ENCODE data around the gene TEF. TPM values are rescaled to one million over a fixed set of nuclear protein-coding genes. Genes with fewer than 3 reads are reported as not detected.

The TEF gene
- total and polyA plus RNA-seq, 9 of the 15 experiments (the other 6 are each of a cell fraction or from before 2014, with no cell fraction given): 0.04 to 3.1 (median 1.2) TPM

DNA sequence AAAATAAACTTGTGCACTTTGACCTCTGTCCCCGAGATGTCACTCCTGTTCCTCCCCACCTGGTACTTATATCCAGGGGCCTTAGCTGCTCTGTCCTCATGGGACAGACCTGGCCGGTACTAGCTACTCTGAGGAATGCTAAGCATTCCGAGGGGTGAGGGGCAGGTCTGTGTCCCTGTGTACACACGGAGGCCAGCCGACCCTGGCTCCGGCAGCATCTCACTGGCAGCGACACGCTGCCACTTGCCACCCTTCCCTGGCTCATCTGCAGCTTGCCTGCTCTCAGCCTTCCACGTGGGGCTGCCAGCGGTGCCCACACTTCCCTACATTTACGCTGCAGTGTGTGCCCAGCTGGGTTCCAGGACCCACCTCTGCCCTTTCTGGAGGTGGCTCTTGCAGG, 21.6 kb upstream of the TEF start:
- H3K4me1 ChIP-seq (replicated peaks in 1 of 2; ENCODE audit: control insufficient read depth in 2 of 2, insufficient read depth in 2 of 2, low read length in 2 of 2): peaks cover 0 to 24% of the 10 kb centered on the region in 2 experiments; a peak in 4 of 5 replicates
- WGBS (ENCODE audit: insufficient coverage, low coverage, missing lambda C conversion rate): 82% methylated on average over 6 of the region's 11 CpGs
- BruUV-seq (replicated peaks): no TSS peak
- in situ Hi-C loops (cut with MboI): no loop called here
- no peaks in the 10 kb centered on the region for H3K9me1 ChIP-seq (ENCODE audit: control insufficient read depth, insufficient read depth, low read length)
- H3K79me2 ChIP-seq (ENCODE audit: control insufficient read depth, insufficient read depth, low read length): no peaks in the 10 kb centered on the region
- H3K27ac ChIP-seq (ENCODE audit: extremely low read depth, low read depth, low read length): no peak overlapping the region
- POLR2A ChIA-PET: interaction anchor here (0.7 to 2.1 kb wide), 4 partner anchors 10 to 96 kb away, joined by 3 to 10 read pairs (median 4); no protein-coding TSS in a partner anchor
- H3K9me3 ChIP-seq (replicated peaks; ENCODE audit: control insufficient read depth, insufficient read depth, low read depth, low read length): no peaks in the 10 kb centered on the region
- H3K9ac ChIP-seq (ENCODE audit: insufficient read depth in 1 of 2, low read depth in 2 of 2, low read length in 2 of 2): peak overlapping the region in 1 of 2 experiments; percentile 61; a peak in 1 of 4 replicates
- no peak for DNase-seq (ENCODE audit: extremely low read depth in 1 of 4, low spot score in 3 of 4)
- no peak overlapping the region for H2AFZ ChIP-seq (ENCODE audit: low read depth, low read length)
- no peaks in the 10 kb centered on the region for H3K27me3 ChIP-seq (ENCODE audit: control insufficient read depth in 2 of 2, insufficient read depth in 2 of 2, low read length in 2 of 2)
- no peaks in the 10 kb centered on the region for H4K20me1 ChIP-seq (replicated peaks; ENCODE audit: control insufficient read depth, insufficient read depth, low read length)
- CTCF ChIA-PET (ENCODE audit: low intra/inter-chr PET ratio): no interaction called here
- no peak for FAIRE-seq
- TF ChIP-seq YBX1 (IDR thresholded peaks at IDR 0.05): no peak
- no peak for TF ChIP-seq CBX1 (IDR thresholded peaks at IDR 0.05; ENCODE audit: low read depth)
- TF ChIP-seq, protein P1, sequence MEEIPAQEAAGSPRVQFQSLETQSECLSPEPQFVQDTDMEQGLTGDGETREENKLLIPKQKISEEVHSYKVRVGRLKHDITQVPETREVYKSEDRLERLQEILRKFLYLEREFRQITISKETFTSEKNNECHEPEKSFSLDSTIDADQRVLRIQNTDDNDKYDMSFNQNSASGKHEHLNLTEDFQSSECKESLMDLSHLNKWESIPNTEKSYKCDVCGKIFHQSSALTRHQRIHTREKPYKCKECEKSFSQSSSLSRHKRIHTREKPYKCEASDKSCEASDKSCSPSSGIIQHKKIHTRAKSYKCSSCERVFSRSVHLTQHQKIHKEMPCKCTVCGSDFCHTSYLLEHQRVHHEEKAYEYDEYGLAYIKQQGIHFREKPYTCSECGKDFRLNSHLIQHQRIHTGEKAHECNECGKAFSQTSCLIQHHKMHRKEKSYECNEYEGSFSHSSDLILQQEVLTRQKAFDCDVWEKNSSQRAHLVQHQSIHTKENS (CRISPR knock-in tag; IDR thresholded peaks at IDR 0.05): no peak
- no peak for TF ChIP-seq IRF2 (CRISPR knock-in tag; IDR thresholded peaks at IDR 0.05)
- peak; percentile 39; the same call in 1 of the 2 replicates for TF ChIP-seq POLR2G (IDR thresholded peaks at IDR 0.05; ENCODE audit: low read depth, low read length)
- intact Hi-C loops (cut with micrococcal nuclease): no loop called here
- no peak overlapping the region for H3K4me3 ChIP-seq
- no peak overlapping the region for H3K4me2 ChIP-seq (ENCODE audit: insufficient read depth, low read length)
- no peak; the same call in 2 of the 3 replicates for ATAC-seq
- peaks cover 34% of the 10 kb centered on the region; the same call in 1 of the 3 replicates for H3K36me3 ChIP-seq (ENCODE audit: control insufficient read depth, insufficient read depth, low read length)
